Panc1 (cell line): Measurements from ENCODE around the gene LRRC4.

Experiments
- CTCF ChIP-seq: fragments of 450-650 bp; IDR thresholded peaks from 2 replicates; pipeline ENCODE4 v1.5.1; 2017; ENCODE audit warnings: mild to moderate bottlenecking
- POLR2AphosphoS5 ChIP-seq: IDR thresholded peaks from 2 replicates; pipeline ENCODE4 v1.6.1; 2012; ENCODE audit warnings: mild to moderate bottlenecking, low read depth, low read length, moderate library complexity

- no peak for TF ChIP-seq CTCF
- no peak for TF ChIP-seq POLR2AphosphoS5
Observed at GRCh38 chr7:128032605-128033235, 1.5 kb upstream of the LRRC4 start.
